IPS-18a (cell line): ENCODE results near the gene LRSAM1.

Experiments
- H3K27ac ChIP-seq: one replicate; pipeline ENCODE4 v1.5.1; 2013; ENCODE audit warnings: low read length
- H3K27me3 ChIP-seq: one replicate; pipeline ENCODE4 v1.6.1; 2013; ENCODE audit warnings: mild to moderate bottlenecking, low read length; ENCODE audit not compliant: control insufficient read depth, insufficient read depth
- H3K36me3 ChIP-seq: one replicate; pipeline ENCODE4 v1.6.1; 2013; ENCODE audit warnings: low read depth, low read length; ENCODE audit not compliant: control insufficient read depth
- H3K4me1 ChIP-seq: one replicate; pipeline ENCODE4 v1.6.1; 2013; ENCODE audit warnings: low read depth, low read length; ENCODE audit not compliant: control insufficient read depth
- H3K4me3 ChIP-seq: one replicate; pipeline ENCODE4 v1.5.1; 2013; ENCODE audit warnings: low read length
- H3K9ac ChIP-seq: one replicate; pipeline ENCODE4 v1.6.1; 2013; ENCODE audit warnings: mild to moderate bottlenecking, low read length, moderate library complexity
- H3K9me3 ChIP-seq: one replicate; pipeline ENCODE4 v1.6.1; 2013; ENCODE audit warnings: low read depth, low read length; ENCODE audit not compliant: control insufficient read depth

Gene LRSAM1

DNA sequence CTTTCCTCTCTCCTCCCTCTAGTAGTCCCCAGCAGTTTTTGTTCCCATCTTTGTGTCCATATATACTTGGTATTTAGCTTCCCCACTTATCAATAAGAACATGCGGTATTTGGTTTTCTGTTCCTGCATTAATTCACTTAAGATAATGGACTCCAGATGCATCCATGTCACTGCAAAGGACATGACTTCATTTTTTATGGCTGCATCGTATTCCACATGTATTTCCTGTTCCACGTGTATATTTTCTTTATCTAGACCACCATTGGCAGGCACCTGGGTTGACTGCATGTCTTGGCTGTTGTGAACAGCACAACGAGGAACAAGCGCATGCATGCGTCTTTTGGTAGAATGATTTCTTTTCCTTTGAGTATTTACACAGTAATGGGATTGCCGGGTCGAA lies 20.9 kb upstream of the LRSAM1 start:
- no peak overlapping the region for H3K27ac ChIP-seq
- H3K9ac ChIP-seq, result no peak overlapping the region
- H3K27me3 ChIP-seq, result no peaks in the 10 kb centered on the region
- no peaks in the 10 kb centered on the region for H3K4me1 ChIP-seq
- H3K9me3 ChIP-seq, result no peaks in the 10 kb centered on the region
- peaks cover 40% of the 10 kb centered on the region for H3K36me3 ChIP-seq
- no peak overlapping the region for H3K4me3 ChIP-seq

DNA sequence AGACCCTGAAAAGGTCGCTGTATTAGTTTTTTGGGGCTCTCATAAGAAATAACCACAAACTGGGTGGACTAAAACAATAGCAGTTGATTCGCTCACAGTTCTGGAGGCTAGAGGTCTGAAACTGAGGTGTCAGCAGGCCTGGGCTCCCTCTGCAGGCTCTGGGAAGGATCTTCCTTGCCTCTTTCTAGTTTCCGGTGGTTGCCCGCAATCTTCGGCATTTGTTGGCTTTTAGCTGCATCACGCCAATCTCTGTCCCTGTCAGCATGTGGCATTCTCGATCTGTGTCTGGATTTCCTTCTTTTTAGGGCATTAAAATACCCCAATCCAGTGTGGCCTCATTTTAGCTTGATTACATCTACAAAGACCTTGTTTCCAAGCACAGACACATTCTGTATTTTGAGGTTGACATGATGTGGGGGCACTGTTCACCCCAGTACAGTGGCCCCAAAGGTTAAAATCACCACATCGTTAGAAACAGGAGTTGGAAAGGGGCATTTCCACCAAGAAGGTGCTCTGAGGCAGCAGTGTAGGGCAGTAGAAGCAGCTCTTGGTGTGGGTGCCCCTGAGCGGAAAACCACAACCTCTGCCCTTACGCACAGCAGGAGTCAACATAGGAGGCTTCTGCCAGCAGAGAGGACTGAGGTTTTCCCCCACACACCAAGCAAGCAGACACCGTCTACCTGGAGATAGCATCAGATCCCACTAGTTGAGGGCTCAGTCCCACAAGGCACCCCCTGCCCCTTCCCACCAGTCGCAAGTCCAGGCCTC lies 13.6 kb upstream of the LRSAM1 start:
- Histone ChIP-seq H3K9me3 (no peaks in the 10 kb centered on the region), H3K4me3 (no peak overlapping the region), H3K9ac (no peak overlapping the region), H3K4me1 (no peaks in the 10 kb centered on the region), H3K36me3 (peaks cover 67% of the 10 kb centered on the region), H3K27me3 (no peaks in the 10 kb centered on the region), H3K27ac (no peak overlapping the region)

- Histone ChIP-seq H3K36me3 (peaks cover 65% of the 10 kb centered on the region), H3K4me3 (no peak overlapping the region), H3K9ac (no peak overlapping the region), H3K4me1 (no peaks in the 10 kb centered on the region), H3K27ac (no peak overlapping the region), H3K9me3 (no peaks in the 10 kb centered on the region), H3K27me3 (no peaks in the 10 kb centered on the region)
Observed at GRCh38 chr9:127438394-127438793, 12.9 kb upstream of the LRSAM1 start.

DNA sequence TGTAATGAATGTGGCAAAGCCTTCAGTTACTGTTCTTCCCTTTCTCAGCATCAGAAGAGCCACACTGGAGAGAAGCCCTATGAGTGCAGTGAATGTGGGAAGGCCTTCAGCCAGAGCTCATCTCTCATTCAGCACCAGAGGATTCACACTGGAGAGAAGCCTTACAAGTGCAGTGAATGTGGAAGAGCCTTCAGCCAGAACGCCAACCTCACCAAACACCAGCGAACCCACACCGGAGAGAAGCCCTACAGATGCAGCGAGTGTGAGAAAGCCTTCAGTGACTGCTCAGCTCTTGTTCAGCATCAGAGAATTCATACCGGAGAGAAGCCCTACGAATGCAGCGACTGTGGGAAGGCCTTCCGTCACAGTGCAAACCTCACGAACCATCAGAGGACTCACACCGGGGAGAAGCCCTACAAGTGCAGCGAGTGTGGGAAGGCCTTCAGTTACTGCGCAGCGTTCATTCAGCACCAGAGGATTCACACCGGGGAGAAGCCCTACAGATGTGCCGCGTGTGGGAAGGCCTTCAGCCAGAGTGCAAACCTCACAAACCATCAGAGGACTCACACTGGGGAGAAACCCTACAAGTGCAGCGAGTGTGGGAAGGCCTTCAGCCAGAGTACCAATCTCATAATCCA lies 6.9 kb upstream of the LRSAM1 start:
- no peaks in the 10 kb centered on the region for H3K4me1 ChIP-seq
- no peaks in the 10 kb centered on the region for H3K27me3 ChIP-seq
- H3K36me3 ChIP-seq, result peaks cover 62% of the 10 kb centered on the region
- no peaks in the 10 kb centered on the region for H3K9me3 ChIP-seq
- H3K4me3 ChIP-seq, result no peak overlapping the region
- no peak overlapping the region for H3K27ac ChIP-seq
- H3K9ac ChIP-seq, result no peak overlapping the region

GRCh38 chr9:127444921-127445850 lies 6.1 kb upstream of the LRSAM1 start:
- no peak overlapping the region for H3K9ac ChIP-seq
- peaks cover 67% of the 10 kb centered on the region for H3K36me3 ChIP-seq
- no peaks in the 10 kb centered on the region for H3K9me3 ChIP-seq
- H3K27me3 ChIP-seq, result no peaks in the 10 kb centered on the region
- no peaks in the 10 kb centered on the region for H3K4me1 ChIP-seq
- no peak overlapping the region for H3K27ac ChIP-seq
- no peak overlapping the region for H3K4me3 ChIP-seq

DNA sequence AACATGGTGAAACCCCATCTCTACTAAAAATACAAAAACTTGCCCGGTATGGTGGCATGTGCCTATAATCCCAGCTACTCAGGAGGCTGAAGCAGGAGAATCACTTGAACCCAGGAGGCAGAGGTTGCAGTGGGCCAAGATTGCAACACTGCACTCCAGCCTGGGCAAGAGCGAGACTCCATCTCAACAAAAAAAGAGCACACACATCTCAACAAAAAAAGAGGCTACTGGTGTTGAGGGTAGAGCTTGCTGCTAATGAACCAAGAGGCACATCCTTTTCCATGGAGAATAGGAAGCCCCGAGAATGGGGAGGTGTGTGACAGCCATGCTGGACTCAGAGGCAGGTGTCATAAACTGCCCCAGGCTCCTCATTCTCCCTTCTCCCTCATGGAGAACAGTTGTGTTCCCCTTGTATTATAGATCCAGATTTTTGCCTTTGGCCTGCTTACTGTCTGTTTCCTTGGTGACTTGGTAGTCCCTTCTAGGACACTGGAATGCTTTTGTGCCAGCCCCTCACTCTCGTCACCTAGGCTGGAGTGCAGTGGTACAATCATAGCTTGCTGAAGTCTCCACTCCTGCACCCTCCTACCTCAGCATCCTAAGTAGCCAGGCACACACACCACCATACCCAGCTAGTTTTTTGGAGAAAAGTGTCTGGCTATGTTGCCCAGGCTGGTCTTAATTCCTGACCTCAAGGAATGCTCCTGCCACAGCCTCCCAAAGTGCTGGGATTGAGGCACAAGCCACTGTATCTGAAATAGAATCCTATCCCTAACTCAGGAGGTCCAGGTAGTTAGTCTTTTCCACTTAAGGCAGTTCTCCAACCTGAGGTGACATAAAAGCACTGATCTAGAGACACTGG lies 5.2 kb upstream of the LRSAM1 start:
- Histone ChIP-seq H3K9ac (no peak overlapping the region), H3K36me3 (peaks cover 63% of the 10 kb centered on the region), H3K9me3 (no peaks in the 10 kb centered on the region), H3K4me1 (no peaks in the 10 kb centered on the region), H3K4me3 (no peak overlapping the region), H3K27me3 (no peaks in the 10 kb centered on the region), H3K27ac (no peak overlapping the region)

DNA sequence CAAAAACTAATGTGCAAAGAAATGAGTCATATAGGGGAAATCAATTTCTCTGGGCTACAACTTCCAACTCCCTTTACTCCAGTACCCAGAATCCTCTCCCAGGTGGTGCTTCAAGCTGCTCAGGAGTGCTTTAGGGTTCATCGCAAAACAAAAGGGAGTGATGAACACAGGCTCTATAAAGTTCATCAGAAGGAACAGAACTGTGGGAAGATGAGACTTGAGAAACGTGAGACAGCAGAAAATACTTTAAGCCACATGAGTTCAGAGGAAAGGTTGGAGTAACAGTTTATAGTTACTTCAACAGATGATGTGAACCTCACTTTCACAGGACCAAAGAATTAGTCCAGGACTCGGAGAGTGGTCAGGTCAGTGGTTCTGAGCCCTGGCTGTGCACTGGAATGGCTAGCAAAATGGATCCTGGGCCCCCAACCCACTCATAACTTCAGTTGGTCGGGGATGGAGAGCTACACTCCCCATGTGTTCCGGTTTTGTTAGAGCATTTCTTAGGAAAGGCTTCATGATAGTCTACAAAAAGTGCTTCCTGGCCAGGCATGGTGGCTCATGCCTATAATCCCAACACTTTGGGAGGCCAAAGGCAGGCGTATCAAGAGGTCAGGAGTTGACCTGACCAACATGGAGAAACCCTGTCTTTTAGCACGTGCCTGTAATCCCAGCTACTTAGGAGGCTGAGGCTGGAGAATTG lies 4.4 kb upstream of the LRSAM1 start:
- Histone ChIP-seq H3K27me3 (no peaks in the 10 kb centered on the region), H3K9ac (no peak overlapping the region), H3K36me3 (peaks cover 59% of the 10 kb centered on the region), H3K4me3 (no peak overlapping the region), H3K9me3 (no peaks in the 10 kb centered on the region), H3K4me1 (no peaks in the 10 kb centered on the region), H3K27ac (no peak overlapping the region)

DNA sequence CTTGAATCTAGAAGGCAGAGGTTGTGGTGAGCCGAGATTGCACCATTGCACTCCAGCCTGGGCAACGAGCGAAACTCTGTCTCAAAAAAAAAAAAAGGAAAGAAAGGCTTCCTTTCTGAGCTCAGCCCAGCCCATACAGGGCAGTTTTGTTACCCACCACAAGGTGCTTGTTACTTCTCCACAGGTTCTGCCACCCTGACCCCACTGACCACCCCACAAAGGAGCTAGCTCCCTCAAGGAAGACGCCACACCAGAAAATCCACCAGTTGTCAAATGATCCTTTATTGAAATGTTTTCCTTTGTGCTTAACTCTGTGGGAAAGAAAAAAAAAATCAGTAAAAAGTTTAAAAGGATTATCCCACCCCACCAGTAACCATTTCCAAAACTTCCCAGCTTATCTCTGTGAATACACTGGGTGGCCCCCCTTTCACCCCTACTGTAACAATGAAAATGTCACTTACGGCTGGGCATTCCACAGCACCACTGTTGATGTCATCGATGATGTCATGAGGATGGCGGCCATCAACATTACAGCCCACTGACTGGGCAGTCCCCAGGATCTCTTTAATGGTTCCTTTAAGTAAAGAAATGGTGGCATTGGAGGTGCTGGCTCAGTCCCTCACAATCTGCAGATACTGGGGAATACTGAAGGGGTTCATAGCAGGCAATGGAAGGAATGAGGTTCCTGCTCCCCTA lies 3.7 kb upstream of the LRSAM1 start:
- Histone ChIP-seq H3K4me3 (no peak overlapping the region), H3K4me1 (no peaks in the 10 kb centered on the region), H3K9me3 (no peaks in the 10 kb centered on the region), H3K27me3 (no peaks in the 10 kb centered on the region), H3K9ac (no peak overlapping the region), H3K27ac (no peak overlapping the region), H3K36me3 (peaks cover 57% of the 10 kb centered on the region)

GRCh38 chr9:127448112-127448805 lies 3.1 kb upstream of the LRSAM1 start:
- no peak overlapping the region for H3K27ac ChIP-seq

More at GRCh38 chr9:127448112-127448805, 3.1 kb upstream of the LRSAM1 start:
- Histone ChIP-seq H3K4me3 (peak overlapping the region; percentile 85), H3K36me3 (peaks cover 53% of the 10 kb centered on the region), H3K9ac (no peak overlapping the region), H3K4me1 (no peaks in the 10 kb centered on the region), H3K27me3 (no peaks in the 10 kb centered on the region), H3K9me3 (no peaks in the 10 kb centered on the region)
